Activated CD4-positive, alpha-beta T cell treated with anti-CD3 and anti-CD28 coated beads, Interleukin-2, amount 50 U/mL, for 48 hours (primary cell): Measurements from ENCODE around the gene STON2.

Experiments used
- DNase-seq, 2 experiments: peaks; one replicate each; pipeline ENCODE4 v3.0.0-alpha.2; 2020

The STON2 gene

GRCh38 chr14:81329640-81330381, 70.3 kb downstream of the STON2 start:
- DNase-seq = no peak

DNA sequence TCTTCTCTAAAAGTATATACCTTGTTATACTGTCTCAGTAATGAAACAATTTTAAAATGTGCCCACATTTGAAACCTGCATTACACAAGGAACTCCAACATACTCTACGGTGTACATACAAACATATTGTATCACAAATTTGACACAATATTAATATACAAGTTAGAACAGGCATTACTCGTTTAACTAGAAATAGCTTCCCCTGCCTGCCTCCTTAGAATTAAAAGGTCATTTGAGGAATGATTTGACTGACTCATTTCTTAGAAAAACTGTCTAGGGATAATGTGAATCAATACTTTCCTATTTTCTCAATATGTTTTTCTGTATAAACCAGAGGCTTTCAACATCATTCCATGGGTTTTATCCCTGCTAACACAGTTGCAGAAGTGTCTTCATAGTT, 73.7 kb downstream of the STON2 start:
- DNase-seq = no peak

DNA sequence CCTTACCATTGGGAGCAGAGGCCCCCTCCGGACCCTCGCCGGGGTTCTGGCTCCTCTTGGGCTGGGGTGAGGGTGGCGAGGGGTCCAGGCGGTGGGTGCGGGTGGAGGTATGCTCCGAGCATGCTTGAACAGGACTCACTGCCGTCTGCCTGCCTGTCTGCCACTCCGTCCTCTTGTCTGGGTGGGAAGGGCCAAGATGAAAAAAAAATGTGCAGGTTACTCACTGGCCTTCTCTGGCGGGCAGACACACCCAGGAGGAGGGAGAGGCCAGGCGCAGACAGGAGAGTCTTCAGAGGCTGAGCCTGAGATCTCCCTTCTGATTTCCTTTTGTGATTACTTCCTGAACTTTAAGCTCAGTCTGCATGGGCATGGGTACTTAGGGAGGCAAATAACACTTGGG, 76.1 kb downstream of the STON2 start:
- DNase-seq = no peak

DNA sequence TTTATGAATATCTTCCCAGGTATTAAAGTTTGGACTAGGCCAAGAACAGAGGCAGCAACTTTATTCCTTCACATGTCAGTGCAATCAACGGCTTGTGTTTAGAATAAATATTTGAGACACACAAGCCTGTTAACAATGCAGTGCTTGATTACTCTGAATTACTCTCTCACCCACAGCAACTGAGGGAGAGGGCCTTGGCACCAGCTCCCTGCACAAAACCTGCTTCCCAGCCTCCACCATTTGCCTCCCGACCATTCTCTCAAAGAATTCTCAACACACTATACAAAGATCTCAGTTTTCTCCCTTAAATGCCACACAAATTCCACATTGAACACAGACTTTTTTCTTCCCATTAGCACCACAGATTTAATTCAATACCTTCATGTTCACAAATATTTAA, 77.0 kb downstream of the STON2 start:
- DNase-seq = no peak

GRCh38 chr14:81319946-81320345, 80.2 kb downstream of the STON2 start:
- DNase-seq = no peak

- DNase-seq = no peak
These were observed 80.8 kb downstream of the STON2 start for GRCh38 chr14:81319314-81319713.

- DNase-seq = no peak
These were observed 84.8 kb downstream of the STON2 start for GRCh38 chr14:81315341-81315740.

GRCh38 chr14:81314443-81315175, 85.5 kb downstream of the STON2 start:
- DNase-seq = no peak

GRCh38 chr14:81313775-81314429, 86.2 kb downstream of the STON2 start:
- DNase-seq = no peak

- DNase-seq = no peak
These were observed 86.9 kb downstream of the STON2 start for GRCh38 chr14:81313200-81313599.

- DNase-seq = no peak
These were observed 87.7 kb downstream of the STON2 start for GRCh38 chr14:81312289-81312876.

DNA sequence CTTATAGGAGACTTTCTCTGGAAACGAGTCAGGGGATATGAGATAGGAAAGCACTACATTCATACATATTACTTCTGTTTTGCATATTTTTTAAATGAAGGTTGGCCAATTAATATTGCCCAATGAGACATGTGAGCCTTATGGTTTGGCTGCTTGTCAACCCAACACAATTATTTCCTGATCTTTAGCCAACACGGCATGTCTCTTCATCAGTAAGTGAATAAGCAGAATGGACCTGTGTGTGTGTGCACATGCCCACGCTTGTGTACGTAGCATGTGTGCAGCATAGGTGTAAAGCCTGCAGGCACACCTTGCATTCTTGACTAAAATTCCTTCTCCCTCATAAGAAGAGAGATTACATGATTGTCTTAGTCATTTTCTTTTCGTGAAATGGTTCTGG, 88.3 kb downstream of the STON2 start:
- DNase-seq = no peak

DNA sequence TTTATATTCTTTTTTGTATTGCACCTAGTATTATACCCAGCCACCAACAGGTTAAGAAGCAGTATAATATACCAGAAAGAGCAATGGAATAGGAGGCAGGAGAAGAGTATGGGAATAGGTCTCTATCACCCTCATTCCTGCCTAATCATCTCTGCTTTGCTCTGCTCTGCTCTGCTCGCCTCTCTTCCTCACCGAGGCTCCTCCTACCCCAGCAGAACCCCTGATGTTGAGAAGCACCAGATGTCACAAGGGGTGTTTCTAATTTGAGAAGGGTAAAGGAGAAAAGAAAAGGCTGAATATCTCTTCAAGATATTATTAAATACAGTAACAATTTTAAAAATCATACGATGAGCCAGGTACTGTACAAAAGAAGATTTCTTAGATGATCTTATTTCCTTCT, 89.0 kb downstream of the STON2 start:
- DNase-seq = no peak

DNA sequence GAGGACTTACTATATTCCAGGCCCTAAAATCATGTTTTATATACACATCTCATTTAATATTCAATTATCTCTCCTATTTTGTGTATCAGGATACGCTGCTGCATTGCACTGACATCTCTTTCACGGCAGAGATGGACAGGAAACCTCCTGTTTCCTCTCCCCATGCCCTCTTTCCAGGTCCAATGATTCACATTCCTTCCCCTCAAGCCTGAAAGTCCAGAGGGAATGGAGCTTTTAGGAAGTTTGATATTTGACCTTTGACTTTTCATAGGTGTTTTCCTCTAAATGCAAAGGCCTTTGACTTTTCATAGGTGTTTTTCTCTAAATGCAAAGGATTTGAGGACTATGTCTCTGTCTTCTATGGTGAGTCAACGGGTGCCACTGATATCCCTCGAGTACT, 89.5 kb downstream of the STON2 start:
- no peak for DNase-seq

DNA sequence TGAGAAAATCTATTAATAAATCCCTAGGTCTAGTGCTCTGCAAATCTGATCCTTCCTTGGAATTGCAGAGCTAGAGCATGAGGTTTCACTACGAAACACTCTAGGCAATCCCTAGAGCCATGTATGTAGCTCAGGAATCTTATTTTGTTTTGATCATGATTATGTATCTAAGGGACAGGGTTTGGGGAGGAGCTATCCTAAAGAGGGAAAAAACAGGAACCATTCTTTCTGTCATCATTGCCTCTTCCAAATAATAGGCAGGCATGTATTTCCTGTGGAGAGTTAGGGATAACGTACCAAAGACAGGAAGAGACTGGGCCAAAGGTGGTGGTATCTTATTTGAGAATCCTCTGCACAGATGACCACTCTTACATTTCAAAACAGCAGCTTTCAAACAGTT, 90.6 kb downstream of the STON2 start:
- no peak for DNase-seq

- no peak for DNase-seq
These were observed 94.4 kb downstream of the STON2 start for GRCh38 chr14:81305743-81306142.

GRCh38 chr14:81305065-81305464, 95.1 kb downstream of the STON2 start:
- DNase-seq = no peak

DNA sequence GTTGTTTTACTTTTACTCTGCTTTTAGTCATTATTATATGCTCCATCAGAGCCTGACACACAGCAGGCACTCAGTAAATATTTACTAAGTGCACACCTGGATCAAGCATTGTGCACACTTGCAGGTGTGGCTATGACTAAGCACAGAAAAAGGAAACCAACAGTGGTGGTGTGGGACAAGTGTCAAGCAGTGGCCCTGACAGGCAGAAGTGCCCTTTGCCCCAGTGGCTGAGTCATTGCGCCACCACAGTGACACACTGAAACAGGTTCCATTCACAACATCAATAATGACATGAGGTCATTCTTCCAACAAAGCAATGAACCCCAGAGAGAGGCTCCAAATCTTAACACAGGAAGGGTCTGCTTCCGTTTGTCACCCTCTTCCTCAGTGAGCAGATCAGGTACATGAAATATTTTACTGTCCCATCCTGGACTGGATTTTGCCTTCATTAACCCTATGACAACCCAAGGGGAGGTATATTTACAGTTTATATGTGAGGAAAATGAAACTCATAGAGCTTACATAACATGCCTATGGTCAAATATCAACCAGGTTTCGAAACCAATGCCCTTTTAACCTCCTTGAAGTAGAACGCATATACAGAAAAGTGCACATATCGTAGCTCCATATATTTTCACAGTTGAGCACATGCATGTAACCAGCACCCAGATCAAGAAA, 96.7 kb downstream of the STON2 start:
- DNase-seq = peak; percentile 23 to 47

- DNase-seq = no peak
These were observed 97.5 kb downstream of the STON2 start for GRCh38 chr14:81302638-81303037.

- DNase-seq = no peak
These were observed 98.3 kb downstream of the STON2 start for GRCh38 chr14:81301813-81302212.

DNA sequence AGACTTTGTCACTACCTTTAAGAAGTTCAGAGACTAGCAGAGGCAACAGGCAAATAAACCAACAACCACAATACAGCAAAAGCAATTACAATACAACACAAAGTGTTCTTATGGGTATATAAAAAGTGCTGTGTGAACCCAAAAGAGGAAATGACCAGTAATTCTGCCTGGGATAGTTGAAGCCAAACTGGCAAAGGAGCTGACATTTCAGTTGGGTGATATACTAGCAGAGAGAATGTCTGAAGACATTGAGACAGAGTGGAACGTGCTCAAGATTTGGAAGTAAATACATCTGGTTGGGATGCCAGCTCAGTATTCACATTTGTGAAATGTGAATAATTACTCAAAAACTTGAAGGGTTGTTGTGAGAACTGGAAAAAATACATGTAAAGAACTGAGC, 98.8 kb downstream of the STON2 start:
- DNase-seq = no peak

GRCh38 chr14:81298911-81299310, 101.2 kb downstream of the STON2 start:
- DNase-seq = no peak

DNA sequence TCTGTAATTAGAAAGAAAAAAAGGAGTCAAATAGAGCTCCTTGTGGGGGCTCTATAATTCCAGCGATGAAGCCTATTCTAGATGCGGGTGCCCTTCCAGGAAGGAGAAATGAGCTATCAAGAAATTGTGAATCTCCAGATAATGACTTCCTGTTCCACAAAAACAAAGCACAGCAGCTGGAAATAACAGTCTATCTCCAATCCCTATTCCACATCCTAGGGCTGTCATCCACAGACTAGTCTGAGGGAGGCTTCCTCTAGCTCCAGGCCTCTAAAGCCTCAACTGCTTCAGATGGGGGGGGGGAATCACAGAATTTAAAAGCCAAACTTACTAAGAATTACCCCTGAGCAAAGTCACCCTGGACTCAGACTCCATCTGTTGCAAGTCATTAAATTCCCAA, 102.0 kb downstream of the STON2 start:
- DNase-seq = no peak
